ENCODE results near the gene SREK1IP1.

The SREK1IP1 gene

DNA sequence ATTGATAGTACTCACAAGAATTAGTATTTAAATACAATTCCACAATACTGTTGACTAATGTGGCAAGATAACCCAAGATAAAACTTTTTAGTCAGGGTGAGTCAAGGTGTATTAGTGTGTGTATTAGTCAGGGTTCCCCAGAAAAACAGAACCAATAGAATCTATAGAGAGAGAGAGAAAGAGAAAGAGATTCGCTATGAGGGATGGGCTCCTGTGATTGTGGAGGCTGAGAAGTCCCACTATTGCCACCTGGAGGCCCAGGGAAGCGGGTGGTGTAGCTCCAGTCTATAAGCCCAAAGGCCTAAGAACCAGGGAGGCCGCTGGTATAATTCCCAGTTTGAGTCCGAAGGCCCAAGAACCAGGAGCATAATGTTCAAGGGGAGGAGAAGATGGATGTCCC, 88.2 kb downstream of the SREK1IP1 start:
- no peak for DNase-seq

GRCh38 chr5:64678374-64678773, 90.1 kb downstream of the SREK1IP1 start:
- DNase-seq: peak in 1 of 3 experiments; percentile 37

- DNase-seq: no peak
Measured at GRCh38 chr5:64671678-64672077, 96.8 kb downstream of the SREK1IP1 start.

- DNase-seq: no peak
Measured at GRCh38 chr5:64670277-64670676, 98.2 kb downstream of the SREK1IP1 start.

Measured in NCI-H1417 (cell line).